OCI-LY1 (cell line): Measurements from ENCODE around the gene NMUR2.

Experiments used
- CTCF ChIP-seq: fragments of 200-600 bp; sonication (generic), shearing (Covaris generic); IDR thresholded peaks from 2 replicates; pipeline ENCODE4 v1.5.1; 2017; ENCODE audit warnings: mild to moderate bottlenecking, antibody characterized with exemption, low read length, moderate library complexity, mixed read lengths
- EZH2 ChIP-seq: fragments of 200-600 bp; sonication (generic), shearing (Covaris generic); IDR thresholded peaks from 2 replicates; pipeline ENCODE4 v1.8.0; 2017; ENCODE audit warnings: borderline replicate concordance, mixed run types, mild to moderate bottlenecking, antibody characterized with exemption, low read length, moderate library complexity, mixed read lengths

GRCh38 chr5:152372875-152373274 lies 32.2 kb downstream of the NMUR2 start:
- TF ChIP-seq CTCF (no peak), EZH2 (no peak)
